Smooth muscle cell (in vitro differentiated cells): ENCODE results near the gene CXCR2. TPM values are rescaled to one million over a fixed set of nuclear protein-coding genes. Genes with fewer than 3 reads are reported as not detected.
A peak's percentile ranks its signal among the peaks of the same experiment; 100 is the strongest.

Source experiments
- DNase-seq: peaks from one replicate; lab custom pipeline; 2025; ENCODE audit not compliant: unreplicated experiment; lab: John Stamatoyannopoulos, UW
- H2AFZ ChIP-seq: fragments of 200-600 bp; sonication (generic); 2 replicates; pipeline ENCODE4 v1.6.0; 2016; ENCODE audit warnings: antibody characterized with exemption, low read depth, mild to moderate bottlenecking
- H3F3A ChIP-seq: fragments of 200-600 bp; sonication (generic); 2 replicates; pipeline ENCODE4 v1.6.0; 2017; ENCODE audit warnings: antibody characterized with exemption, low read depth
- H3K27ac ChIP-seq: fragments of 200-600 bp; sonication (generic); 2 replicates; pipeline ENCODE4 v1.5.1; 2016; ENCODE audit warnings: low read depth, mild to moderate bottlenecking
- H3K27me3 ChIP-seq: fragments of 200-600 bp; sonication (generic); 2 replicates; pipeline ENCODE4 v1.6.1; 2016; ENCODE audit warnings: low read depth, mild to moderate bottlenecking
- H3K36me3 ChIP-seq: fragments of 200-600 bp; sonication (generic); 2 replicates; pipeline ENCODE4 v1.5.1; 2016; ENCODE audit warnings: low read depth
- H3K4me1 ChIP-seq: fragments of 200-600 bp; sonication (generic); 2 replicates; pipeline ENCODE4 v1.5.1; 2016; ENCODE audit warnings: low read depth
- H3K4me2 ChIP-seq: fragments of 200-600 bp; sonication (generic); 2 replicates; pipeline ENCODE4 v1.6.0; 2016; ENCODE audit warnings: mild to moderate bottlenecking
- H3K4me3 ChIP-seq: fragments of 200-600 bp; sonication (generic); 2 replicates; pipeline ENCODE4 v1.5.1; 2016; ENCODE audit warnings: mild to moderate bottlenecking
- H3K79me2 ChIP-seq: fragments of 200-600 bp; sonication (generic); 2 replicates; pipeline ENCODE4 v1.6.0; 2016; ENCODE audit warnings: low read depth, mild to moderate bottlenecking
- H3K9ac ChIP-seq: fragments of 200-600 bp; sonication (generic); 2 replicates; pipeline ENCODE4 v1.6.0; 2016; ENCODE audit warnings: low read depth
- H3K9me3 ChIP-seq: fragments of 200-600 bp; sonication (generic); replicated peaks from 2 replicates; pipeline ENCODE4 v1.5.1; 2016; ENCODE audit warnings: low read depth
- H4K20me1 ChIP-seq: fragments of 200-600 bp; sonication (generic); 2 replicates; pipeline ENCODE4 v1.6.0; 2016; ENCODE audit warnings: low read depth
- WGBS: methylation state at CpG from one replicate; pipeline ENCODE4 v1.1.7; 2016; ENCODE audit warnings: low lambda C conversion rate; 5-methylcytosine and 5-hydroxymethylcytosine counted together
- polyA plus RNA-seq: library from polyadenylated mRNA; unstranded; fragments of >200 nt; fragmentation: Nextera tagmentation; extraction: Ambion mirVana; gene quantifications from 2 replicates; pipeline ENCODE4 v1.2.1, GENCODE V29; 2016
- total RNA-seq: library from RNA; depleted of rRNA; stranded (reverse); fragments of >200 nt; gene quantifications from 2 replicates; pipeline ENCODE4 v1.2.3, GENCODE V29; 2014
- TF ChIP-seq, protein P1 (sequence below): fragments of 200-600 bp; sonication (generic); IDR thresholded peaks from 2 replicates; pipeline ENCODE4 v1.5.1; 2017; ENCODE audit warnings: borderline replicate concordance, mild to moderate bottlenecking, antibody characterized with exemption; ENCODE audit not compliant: insufficient read depth, poor library complexity, severe bottlenecking

CXCR2 gene
- total and polyA plus RNA-seq, 2 experiments from 2014 or later: 0.24 TPM; not detected in 1

DNA sequence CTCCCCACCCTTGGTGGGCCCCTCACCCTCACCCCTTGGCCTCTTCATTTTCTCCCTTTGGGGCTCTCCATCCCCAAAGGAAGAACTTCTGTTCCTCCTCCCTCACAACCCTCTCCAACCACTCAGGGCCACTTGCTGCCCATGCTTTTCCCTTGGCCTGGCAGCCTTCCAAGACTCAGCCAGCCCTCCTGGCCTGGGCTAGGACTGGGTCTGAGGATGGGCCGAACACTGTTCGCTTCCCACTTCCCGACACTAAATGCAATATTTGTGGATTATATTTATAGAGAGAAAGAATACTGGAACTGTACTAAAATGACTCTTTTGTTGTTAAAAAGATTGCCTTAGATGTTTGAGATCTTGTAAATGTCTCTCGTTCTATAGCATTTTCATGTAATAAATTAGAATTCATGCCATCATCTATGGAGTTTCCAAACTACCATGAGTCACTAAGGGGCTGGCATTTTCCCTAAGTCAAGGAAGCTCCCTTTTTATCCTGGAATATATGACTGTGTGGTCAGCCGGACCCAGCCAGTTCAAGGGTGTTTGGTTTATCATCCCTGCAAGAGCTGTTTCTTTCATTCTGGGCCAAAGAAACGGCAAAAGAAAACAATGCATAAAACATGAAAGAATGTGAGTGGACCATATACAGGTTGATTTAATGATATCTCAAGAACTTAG, 3.8 kb downstream of the CXCR2 start:
- no peaks in the 10 kb centered on the region for H3K27me3 ChIP-seq
- no peaks in the 10 kb centered on the region for H3K79me2 ChIP-seq
- H3F3A ChIP-seq: no peaks in the 10 kb centered on the region
- H3K4me2 ChIP-seq: no peak overlapping the region
- no peak for DNase-seq
- peak overlapping the region; percentile 64 for H3K27ac ChIP-seq
- TF ChIP-seq, protein P1, sequence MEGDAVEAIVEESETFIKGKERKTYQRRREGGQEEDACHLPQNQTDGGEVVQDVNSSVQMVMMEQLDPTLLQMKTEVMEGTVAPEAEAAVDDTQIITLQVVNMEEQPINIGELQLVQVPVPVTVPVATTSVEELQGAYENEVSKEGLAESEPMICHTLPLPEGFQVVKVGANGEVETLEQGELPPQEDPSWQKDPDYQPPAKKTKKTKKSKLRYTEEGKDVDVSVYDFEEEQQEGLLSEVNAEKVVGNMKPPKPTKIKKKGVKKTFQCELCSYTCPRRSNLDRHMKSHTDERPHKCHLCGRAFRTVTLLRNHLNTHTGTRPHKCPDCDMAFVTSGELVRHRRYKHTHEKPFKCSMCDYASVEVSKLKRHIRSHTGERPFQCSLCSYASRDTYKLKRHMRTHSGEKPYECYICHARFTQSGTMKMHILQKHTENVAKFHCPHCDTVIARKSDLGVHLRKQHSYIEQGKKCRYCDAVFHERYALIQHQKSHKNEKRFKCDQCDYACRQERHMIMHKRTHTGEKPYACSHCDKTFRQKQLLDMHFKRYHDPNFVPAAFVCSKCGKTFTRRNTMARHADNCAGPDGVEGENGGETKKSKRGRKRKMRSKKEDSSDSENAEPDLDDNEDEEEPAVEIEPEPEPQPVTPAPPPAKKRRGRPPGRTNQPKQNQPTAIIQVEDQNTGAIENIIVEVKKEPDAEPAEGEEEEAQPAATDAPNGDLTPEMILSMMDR: no peak
- peaks cover 9% of the 10 kb centered on the region for H3K4me1 ChIP-seq
- H2AFZ ChIP-seq: no peak overlapping the region
- 60% methylated on average over 6 of the region's 6 CpGs for WGBS
- no peaks in the 10 kb centered on the region for H3K9me3 ChIP-seq
- no peak overlapping the region for H3K9ac ChIP-seq
- H3K4me3 ChIP-seq: no peak overlapping the region
- no peaks in the 10 kb centered on the region for H4K20me1 ChIP-seq
- H3K36me3 ChIP-seq: no peaks in the 10 kb centered on the region

DNA sequence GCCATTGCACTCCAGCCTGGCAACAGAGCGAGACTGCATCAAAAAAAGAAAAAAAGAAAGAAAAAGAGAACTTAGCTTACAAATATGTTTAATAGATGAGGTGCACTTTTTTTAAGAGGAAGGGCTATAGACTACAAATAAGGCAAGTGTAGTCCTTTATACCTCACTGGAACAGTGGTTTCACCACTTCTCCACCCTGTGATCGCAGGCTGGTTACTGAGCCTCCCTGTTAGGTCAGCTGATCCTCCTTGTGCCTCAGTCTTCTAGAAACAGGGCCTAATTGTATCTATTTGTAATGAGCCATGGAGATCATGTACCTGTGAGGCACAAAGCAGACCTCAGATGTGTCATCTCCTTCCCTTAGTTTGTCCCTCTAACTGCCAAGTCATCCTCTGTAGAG, 4.5 kb downstream of the CXCR2 start:
- TF ChIP-seq, protein P1: no peak
- no peaks in the 10 kb centered on the region for H3K36me3 ChIP-seq
- no peaks in the 10 kb centered on the region for H3K79me2 ChIP-seq
- H3K4me2 ChIP-seq: no peak overlapping the region
- H2AFZ ChIP-seq: no peak overlapping the region
- H3K9ac ChIP-seq: no peak overlapping the region
- 96% methylated on average over 2 of the region's 2 CpGs for WGBS
- peaks cover 9% of the 10 kb centered on the region for H3K4me1 ChIP-seq
- H3K27ac ChIP-seq: no peak overlapping the region
- no peak for DNase-seq
- no peak overlapping the region for H3K4me3 ChIP-seq
- no peaks in the 10 kb centered on the region for H4K20me1 ChIP-seq
- no peaks in the 10 kb centered on the region for H3K9me3 ChIP-seq
- no peaks in the 10 kb centered on the region for H3K27me3 ChIP-seq
- H3F3A ChIP-seq: no peaks in the 10 kb centered on the region

DNA sequence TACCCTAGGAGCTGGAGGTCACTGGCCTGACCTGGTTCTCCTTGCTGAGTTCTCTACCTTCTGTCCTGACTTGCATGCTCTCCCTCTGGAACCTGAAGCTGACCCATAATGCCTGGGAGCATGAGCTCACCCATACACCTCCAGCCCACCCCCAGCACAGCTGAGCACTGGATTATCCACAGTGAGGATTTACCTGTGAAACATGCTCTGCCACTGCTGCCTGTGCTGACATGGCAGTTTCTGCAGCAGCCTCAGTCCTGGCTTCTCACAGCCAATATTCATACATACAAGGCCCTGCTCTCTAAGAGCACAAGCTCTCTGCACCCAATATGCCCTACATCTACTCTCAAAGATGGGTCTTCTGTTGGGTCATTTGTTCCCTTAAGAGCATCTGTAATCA, 5.0 kb downstream of the CXCR2 start:
- Histone ChIP-seq H3K4me2 (no peak overlapping the region), H3K27me3 (no peaks in the 10 kb centered on the region), H3K4me1 (peaks cover 7% of the 10 kb centered on the region), H3K36me3 (no peaks in the 10 kb centered on the region), H2AFZ (no peak overlapping the region), H3K4me3 (no peak overlapping the region), H3K9ac (no peak overlapping the region), H3K79me2 (no peaks in the 10 kb centered on the region), H3K9me3 (no peaks in the 10 kb centered on the region), H4K20me1 (no peaks in the 10 kb centered on the region), H3F3A (no peaks in the 10 kb centered on the region), H3K27ac (no peak overlapping the region)
- TF ChIP-seq, protein P1: no peak
- DNase-seq: no peak

DNA sequence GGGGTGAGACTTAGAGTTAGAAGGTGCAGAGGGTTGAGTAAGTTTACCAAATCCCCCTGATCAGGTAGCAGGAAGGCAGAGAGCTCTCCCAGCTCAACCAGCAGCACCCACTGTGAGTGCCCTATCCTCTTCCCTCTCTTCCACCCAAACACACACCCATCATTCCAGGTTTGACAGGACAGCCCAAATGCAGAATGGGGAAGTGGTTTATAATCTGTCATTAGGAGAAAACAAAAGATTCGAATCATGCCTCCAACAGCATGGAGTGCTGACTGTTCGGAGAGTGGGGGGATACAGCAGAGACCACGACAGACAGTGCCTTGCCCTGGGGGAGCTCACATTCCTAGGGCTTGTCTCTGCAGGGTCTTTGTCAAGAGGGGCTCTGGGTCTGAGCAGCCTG, 11.7 kb downstream of the CXCR2 start:
- Histone ChIP-seq H3F3A (no peaks in the 10 kb centered on the region), H3K79me2 (no peaks in the 10 kb centered on the region), H3K36me3 (no peaks in the 10 kb centered on the region), H3K27me3 (peaks cover 23% of the 10 kb centered on the region), H3K4me2 (no peak overlapping the region), H4K20me1 (no peaks in the 10 kb centered on the region), H3K9ac (no peak overlapping the region), H3K4me1 (no peaks in the 10 kb centered on the region), H3K27ac (no peak overlapping the region), H2AFZ (no peak overlapping the region), H3K9me3 (no peaks in the 10 kb centered on the region), H3K4me3 (no peak overlapping the region)
- TF ChIP-seq, protein P1: no peak
- 75% methylated on average over 3 of the region's 3 CpGs for WGBS
- no peak for DNase-seq
